PC-3 (cell line): ENCODE results near the gene PARP11.

Experiments used
- CTCF ChIP-seq: fragments of 300-600 bp; sonication (generic); conservative IDR thresholded peaks from 2 replicates; pipeline ENCODE4 v1.5.1; 2017; ENCODE audit warnings: antibody characterized with exemption, low read depth, mild to moderate bottlenecking, low read length
- EZH2 ChIP-seq: fragments of 300-600 bp; sonication (generic); IDR thresholded peaks from one replicate; pipeline ENCODE4 v1.6.1; 2017; ENCODE audit warnings: antibody characterized with exemption, mild to moderate bottlenecking, low read length; ENCODE audit not compliant: unreplicated experiment

DNA sequence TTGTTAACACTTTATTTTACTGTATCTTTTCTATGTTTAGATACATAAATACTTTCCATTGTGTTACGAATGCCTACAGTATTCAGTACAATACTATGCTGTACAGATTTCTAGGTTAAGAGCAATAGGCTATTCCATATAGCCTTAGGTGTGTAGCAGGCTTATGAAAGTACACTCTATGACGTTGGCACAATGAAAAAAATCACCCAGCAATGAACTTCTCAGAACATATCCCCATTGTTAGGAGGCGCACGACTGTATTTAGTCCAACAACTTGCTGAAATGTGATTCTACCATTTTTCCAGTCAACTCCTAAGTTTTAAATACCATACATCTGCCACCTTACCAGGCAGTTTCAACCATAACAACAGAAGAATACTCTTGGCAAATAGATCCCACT, 1.8 kb downstream of the PARP11 start:
- TF ChIP-seq CTCF: no peak
- no peak for TF ChIP-seq EZH2
